Stomach smooth muscle (tissue), 2 donors: ENCODE results near the gene TGFB1.
"Not testable (repeated sequence)": the region's sequence is repeated elsewhere in the genome, so short reads cannot be mapped to it uniquely, and the experiment has no call there.

Experiments used
- H3K27ac ChIP-seq: one replicate; pipeline ENCODE4 v1.7.0; 2013; ENCODE audit warnings: mild to moderate bottlenecking, low read length, inconsistent platforms
- H3K27me3 ChIP-seq, 2 donors: one replicate each; pipeline ENCODE4 v1.7.0; 2013; ENCODE audit warnings: low read length in 2 of 2; ENCODE audit not compliant: insufficient read depth in 2 of 2, control insufficient read depth in 1 of 2
- H3K36me3 ChIP-seq, 2 donors: one replicate each; pipeline ENCODE4 v1.7.0; 2013; ENCODE audit warnings: low read length in 2 of 2; ENCODE audit not compliant: control insufficient read depth in 2 of 2, insufficient read depth in 2 of 2
- H3K4me1 ChIP-seq: one replicate; pipeline ENCODE4 v1.7.0; 2013; ENCODE audit warnings: low read length; ENCODE audit not compliant: control insufficient read depth, insufficient read depth
- H3K4me3 ChIP-seq, 2 donors: one replicate each; pipeline ENCODE4 v1.7.0; 2013; ENCODE audit warnings: low read length in 2 of 2
- H3K9ac ChIP-seq, 2 donors: one replicate each; pipeline ENCODE4 v1.7.0; 2013; ENCODE audit warnings: low read length in 2 of 2, mild to moderate bottlenecking in 1 of 2
- H3K9me3 ChIP-seq, 2 donors: one replicate each; pipeline ENCODE4 v1.7.0; 2013; ENCODE audit warnings: low read length in 2 of 2; ENCODE audit not compliant: control insufficient read depth in 2 of 2
- donor health status: healthy.
- donor health status: Pancreatic carcinoma.

Gene TGFB1

DNA sequence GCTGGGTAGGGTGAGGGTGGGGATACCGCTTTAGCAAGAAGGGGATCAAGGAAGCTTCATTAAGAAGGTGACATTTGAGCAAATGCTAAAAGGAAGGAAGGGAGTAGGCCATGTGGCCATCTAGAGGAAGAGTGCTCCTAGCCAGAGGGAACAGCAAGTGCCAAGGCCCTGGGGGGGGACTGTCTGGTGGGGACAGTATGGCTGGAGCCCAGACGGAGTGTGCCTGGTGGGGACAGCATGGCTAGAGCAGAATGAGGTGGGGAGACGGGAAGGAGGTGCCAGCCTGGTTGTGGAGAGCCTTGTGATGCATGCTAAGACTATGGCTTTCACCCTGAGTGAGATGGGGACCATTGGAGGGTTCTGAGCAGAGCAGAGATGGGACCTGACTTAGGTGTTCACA lies 2.1 kb upstream of the TGFB1 start:
- H3K27me3 ChIP-seq, result no peaks in the 10 kb centered on the region
- no peak overlapping the region for H3K9ac ChIP-seq

DNA sequence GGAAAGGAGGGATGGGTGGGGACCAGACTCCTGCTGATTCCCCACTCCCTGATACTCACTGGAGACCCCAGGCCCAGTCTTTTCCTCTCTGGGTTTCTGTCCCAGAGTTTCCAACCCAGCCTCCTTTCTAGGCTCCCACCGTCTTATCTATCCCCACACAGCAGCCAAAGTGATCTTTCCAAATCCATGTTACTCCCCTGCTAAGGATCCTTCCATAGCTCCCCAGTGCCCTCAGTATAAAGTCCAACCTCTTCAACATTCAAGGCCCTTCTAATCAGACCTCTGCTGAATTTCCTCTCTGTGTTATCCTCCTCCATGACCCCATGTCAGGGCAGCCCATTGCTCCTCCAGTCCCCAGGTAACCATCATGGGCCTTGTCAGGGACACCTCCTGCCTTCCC lies 1.3 kb upstream of the TGFB1 start:
- no peak overlapping the region for H3K4me3 ChIP-seq
- peaks cover 29% of the 10 kb centered on the region for H3K4me1 ChIP-seq
- H3K9ac ChIP-seq, result no peak overlapping the region
- no peaks in the 10 kb centered on the region for H3K9me3 ChIP-seq
- H3K27me3 ChIP-seq, result no peaks in the 10 kb centered on the region
- H3K36me3 ChIP-seq, result no peaks in the 10 kb centered on the region
- peak overlapping the region; percentile 11 for H3K27ac ChIP-seq

More for the DNA sequence above, 2.1 kb upstream of the TGFB1 start:
- Histone ChIP-seq H3K4me1 (peaks cover 27% of the 10 kb centered on the region), H3K9me3 (no peaks in the 10 kb centered on the region), H3K27ac (no peak overlapping the region), H3K4me3 (no peak overlapping the region), H3K36me3 (no peaks in the 10 kb centered on the region)

DNA sequence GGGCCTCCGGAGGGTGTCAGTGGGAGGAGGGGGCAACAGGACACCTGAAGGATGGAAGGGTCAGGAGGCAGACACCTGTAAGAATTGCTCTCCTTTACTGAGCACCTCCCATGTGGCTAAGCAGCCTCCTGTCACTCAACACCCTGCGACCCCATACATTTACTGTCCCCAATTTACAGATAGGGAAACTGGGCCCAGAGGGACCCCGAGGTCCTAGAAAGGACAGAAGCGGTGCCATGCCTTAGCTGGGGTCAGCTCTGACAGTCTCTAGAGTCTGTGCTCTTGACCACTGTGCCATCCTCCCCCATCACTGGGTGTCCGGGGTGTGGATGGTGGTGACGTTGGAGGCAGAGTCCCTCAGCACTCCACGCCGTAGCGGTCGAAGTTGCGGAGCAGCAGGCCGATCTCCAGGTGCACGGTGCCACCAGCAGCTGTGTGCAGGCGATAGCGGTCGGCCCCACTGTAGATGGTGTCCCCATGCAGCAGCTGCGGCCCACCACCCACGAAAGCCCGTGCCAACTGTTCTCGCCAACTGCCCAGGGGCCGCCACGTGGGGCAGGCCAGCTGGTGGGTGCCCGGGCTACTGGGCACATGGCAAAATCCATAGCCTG lies 726 bp upstream of the TGFB1 start:
- H3K27me3 ChIP-seq, result no peaks in the 10 kb centered on the region
- peak overlapping the region; percentile 55 for H3K27ac ChIP-seq

DNA sequence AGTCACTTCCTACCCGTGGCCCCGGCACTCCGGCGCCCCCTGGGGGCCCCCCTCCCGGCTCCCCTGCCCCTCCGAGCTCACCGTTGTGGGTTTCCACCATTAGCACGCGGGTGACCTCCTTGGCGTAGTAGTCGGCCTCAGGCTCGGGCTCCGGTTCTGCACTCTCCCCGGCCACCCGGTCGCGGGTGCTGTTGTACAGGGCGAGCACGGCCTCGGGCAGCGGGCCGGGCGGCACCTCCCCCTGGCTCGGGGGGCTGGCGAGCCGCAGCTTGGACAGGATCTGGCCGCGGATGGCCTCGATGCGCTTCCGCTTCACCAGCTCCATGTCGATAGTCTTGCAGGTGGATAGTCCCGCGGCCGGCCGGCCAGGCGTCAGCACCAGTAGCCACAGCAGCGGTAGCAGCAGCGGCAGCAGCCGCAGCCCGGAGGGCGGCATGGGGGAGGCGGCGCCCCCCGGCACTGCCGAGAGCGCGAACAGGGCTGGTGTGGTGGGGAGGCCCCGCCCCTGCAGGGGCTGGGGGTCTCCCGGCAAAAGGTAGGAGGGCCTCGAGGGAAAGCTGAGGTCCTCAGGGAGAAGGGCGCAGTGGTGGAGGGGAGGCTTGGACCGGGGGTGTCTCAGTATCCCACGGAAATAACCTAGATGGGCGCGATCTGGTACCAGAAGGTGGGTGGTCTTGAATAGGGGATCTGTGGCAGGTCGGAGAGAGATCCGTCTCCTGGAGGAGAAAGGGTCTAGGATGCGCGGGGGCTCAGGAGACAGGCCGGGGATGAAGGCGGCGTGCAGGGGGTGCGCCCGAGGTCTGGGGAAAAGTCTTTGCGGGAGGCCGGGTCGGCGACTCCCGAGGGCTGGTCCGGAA lies 885 bp downstream of the TGFB1 start:
- H3K9ac ChIP-seq, result peak overlapping the region; percentile 5 to 55
- H3K27me3 ChIP-seq, result no peaks in the 10 kb centered on the region
- peaks cover 3 to 4% of the 10 kb centered on the region in 2 donors for H3K36me3 ChIP-seq
- H3K27ac ChIP-seq, result peak overlapping the region; percentile 46
- H3K4me1 ChIP-seq, result peaks cover 29% of the 10 kb centered on the region
- no peaks in the 10 kb centered on the region for H3K9me3 ChIP-seq
- peak overlapping the region; percentile 81 to 84 for H3K4me3 ChIP-seq

More for the DNA sequence above, 726 bp upstream of the TGFB1 start:
- H3K9me3 ChIP-seq, result no peaks in the 10 kb centered on the region
- H3K36me3 ChIP-seq, result no peaks in the 10 kb centered on the region
- peak overlapping the region; percentile 48 to 68 for H3K9ac ChIP-seq
- H3K4me3 ChIP-seq, result peak overlapping the region; percentile 45 to 84
- H3K4me1 ChIP-seq, result peaks cover 29% of the 10 kb centered on the region

DNA sequence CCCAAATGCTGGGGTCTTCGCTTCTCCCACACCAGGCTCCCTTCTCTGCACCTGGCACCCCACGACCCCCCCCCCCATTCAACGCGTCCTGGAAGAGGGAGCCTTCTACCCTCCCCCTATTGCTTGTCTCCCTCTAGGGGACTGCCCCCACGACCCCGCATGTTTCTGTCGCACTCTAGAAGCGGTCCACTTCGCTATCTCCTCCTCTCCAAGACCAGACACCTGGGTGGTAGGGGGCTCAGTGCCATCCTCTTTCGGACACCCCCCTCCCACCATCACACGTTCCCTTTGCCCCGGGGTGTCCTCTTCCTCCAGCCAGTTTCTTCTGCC lies 1.5 kb downstream of the TGFB1 start:
- Histone ChIP-seq H3K36me3 (peaks cover 3 to 4% of the 10 kb centered on the region in 2 donors), H3K9me3 (no peaks in the 10 kb centered on the region), H3K9ac (peak overlapping the region; percentile 5 to 55), H3K4me3 (peak overlapping the region; percentile 81 to 84), H3K27me3 (no peaks in the 10 kb centered on the region), H3K4me1 (peaks cover 29% of the 10 kb centered on the region), H3K27ac (no peak overlapping the region)

DNA sequence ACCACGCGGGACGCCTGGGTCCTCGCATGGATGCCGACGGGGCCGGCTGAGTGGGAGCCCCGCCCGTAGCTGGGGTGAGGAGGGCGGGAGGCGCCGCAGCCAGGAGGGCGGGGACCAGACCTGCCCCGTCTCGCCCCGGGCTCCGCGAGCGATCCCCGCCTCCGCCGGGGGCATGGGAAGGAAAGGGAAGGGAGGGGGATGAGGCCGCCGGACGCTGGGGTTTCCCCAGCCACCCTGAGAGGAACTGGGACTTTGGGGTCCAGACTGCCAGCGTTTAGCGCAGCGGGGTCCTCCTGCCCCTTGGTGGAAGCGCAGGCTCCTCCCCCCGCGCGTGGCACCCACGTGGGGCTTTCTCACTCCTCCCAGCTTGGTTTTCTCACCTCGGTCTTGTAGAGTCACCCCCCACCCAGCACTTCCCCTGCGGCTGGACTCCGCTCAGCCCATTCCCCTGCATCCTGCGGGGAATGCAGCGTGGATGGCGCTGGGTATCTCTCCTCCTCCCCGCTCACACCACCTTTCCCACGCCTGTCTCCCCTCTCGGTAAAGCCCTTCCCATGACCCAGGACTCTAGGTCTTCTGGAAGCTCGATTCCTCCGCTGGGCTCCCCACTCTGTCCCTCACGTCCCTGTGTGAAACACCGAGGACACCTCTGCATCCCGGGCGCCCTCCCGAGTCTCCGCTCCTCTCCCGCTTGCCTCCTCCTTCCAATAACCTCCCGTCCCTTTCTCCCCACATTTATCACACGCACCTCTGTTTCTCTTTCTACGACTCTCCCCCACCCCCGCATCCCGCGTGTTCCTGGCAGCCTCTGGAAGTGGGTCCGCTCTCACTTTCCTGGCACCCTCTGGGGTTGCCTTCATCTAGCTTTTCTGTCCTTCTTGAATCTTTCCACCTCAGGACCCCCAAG lies 2.1 kb downstream of the TGFB1 start:
- Histone ChIP-seq H3K9ac (peak overlapping the region; percentile 60 to 68), H3K27me3 (no peaks in the 10 kb centered on the region), H3K4me1 (peaks cover 29% of the 10 kb centered on the region), H3K9me3 (no peaks in the 10 kb centered on the region), H3K27ac (no peak overlapping the region), H3K4me3 (peak overlapping the region; percentile 81 to 84), H3K36me3 (peaks cover 4 to 6% of the 10 kb centered on the region in 2 donors)

DNA sequence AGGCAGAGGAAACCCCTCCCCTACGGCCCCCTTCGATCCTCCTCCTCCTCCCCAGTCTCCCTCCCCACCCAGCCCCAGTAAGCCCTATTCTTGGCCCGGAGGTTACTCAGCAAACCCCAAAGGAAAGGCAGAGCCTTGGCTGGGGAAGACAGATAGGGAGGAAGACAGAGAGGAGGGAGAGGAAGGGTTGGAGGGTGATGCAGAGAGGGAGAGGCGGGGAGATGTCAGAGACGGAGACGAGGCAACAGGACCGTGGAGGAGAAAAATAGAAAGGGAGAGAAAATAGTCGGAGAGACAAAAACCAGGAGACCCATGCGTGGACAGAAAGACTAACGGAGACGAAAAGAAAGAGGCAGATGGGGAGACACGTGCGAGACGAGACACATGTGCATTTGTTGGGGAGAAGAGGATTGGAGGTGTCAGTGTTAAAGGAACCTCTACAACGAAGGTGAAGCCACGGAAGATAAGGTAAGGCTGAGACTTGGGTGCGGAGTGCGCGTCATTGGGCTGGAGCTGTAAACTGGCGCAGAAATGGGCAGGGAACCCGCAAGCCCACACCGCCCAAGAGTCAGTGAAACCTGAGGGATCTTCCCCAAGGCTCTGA lies 2.9 kb downstream of the TGFB1 start:
- H3K4me1 ChIP-seq, result peaks cover 29% of the 10 kb centered on the region
- H3K9ac ChIP-seq, result peak overlapping the region; percentile 60 to 68
- no peaks in the 10 kb centered on the region for H3K27me3 ChIP-seq
- no peak overlapping the region for H3K27ac ChIP-seq
- H3K4me3 ChIP-seq, result peak overlapping the region; percentile 81 to 84
- peaks cover 4 to 8% of the 10 kb centered on the region in 2 donors for H3K36me3 ChIP-seq
- no peaks in the 10 kb centered on the region for H3K9me3 ChIP-seq

DNA sequence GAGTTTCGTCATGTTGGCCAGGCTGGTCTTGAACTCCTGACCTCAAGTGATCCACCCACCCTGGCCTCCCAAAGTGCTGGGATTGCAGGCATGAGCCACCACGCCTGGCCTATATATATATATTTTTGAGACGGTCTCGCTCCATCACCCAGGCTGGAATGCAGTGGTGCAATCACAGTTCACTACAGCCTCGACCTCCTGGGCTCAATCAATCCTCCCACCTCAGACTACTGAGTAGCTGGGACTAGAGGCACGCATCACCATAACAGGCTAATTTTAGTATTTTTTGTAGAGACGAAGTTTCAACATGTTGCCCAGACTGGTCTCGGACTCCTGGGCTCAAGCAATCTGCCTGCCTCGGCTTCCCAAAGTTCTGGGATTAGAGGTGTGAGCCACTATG lies 6.8 kb downstream of the TGFB1 start:
- H3K36me3 ChIP-seq, result peaks cover 9 to 20% of the 10 kb centered on the region in 2 donors
- not testable (repeated sequence) for H3K4me1 ChIP-seq, H3K27ac ChIP-seq, H3K4me3 ChIP-seq, H3K27me3 ChIP-seq, H3K9ac ChIP-seq, H3K9me3 ChIP-seq

DNA sequence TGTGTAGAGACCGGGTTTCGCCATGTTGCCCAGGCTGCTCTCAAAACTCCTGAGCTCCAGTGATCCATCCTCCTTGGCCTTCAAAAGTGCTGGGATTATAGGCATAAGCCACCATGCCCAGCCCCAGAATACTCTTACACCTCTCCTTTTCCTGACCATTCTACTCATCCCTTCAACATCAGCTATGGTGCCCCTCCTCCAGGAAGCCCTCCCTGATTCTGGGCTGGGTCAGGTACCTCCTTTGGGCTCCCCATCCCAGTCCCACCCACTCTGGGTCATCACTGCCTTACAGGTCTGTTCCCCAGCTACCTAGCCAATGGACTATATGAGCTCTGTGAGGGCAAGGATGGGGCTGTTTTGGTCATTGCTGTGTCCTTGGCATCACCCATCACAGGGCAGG lies 9.6 kb downstream of the TGFB1 start:
- no peak overlapping the region for H3K27ac ChIP-seq
- no peaks in the 10 kb centered on the region for H3K27me3 ChIP-seq
- H3K4me3 ChIP-seq, result no peak overlapping the region
- H3K4me1 ChIP-seq, result no peaks in the 10 kb centered on the region
- H3K9ac ChIP-seq, result no peak overlapping the region
- peaks cover 13 to 26% of the 10 kb centered on the region in 2 donors for H3K36me3 ChIP-seq
- no peaks in the 10 kb centered on the region for H3K9me3 ChIP-seq
